Fibroblast of lung (primary cell): ENCODE results near the gene SRI. TPM values are rescaled to one million over a fixed set of nuclear protein-coding genes. Genes with fewer than 3 reads are reported as not detected.

Source experiments
- DNase-seq, 2 donors: peaks; one replicate each; pipeline versions ENCODE4 v3.0.0 to v3.0.0-alpha.2; 2010; ENCODE audit warnings: low read depth in 2 of 2
- H2AFZ ChIP-seq: 2 replicates; pipeline ENCODE4 v1.5.1; 2012; ENCODE audit warnings: low read length, control low read depth, inconsistent platforms
- H3K27ac ChIP-seq: 2 replicates; pipeline ENCODE4 v1.5.1; 2011; ENCODE audit warnings: low read length, control low read depth; ENCODE audit not compliant: insufficient read depth
- H3K27me3 ChIP-seq: 2 replicates; pipeline ENCODE4 v1.5.1; 2011; ENCODE audit warnings: mild to moderate bottlenecking, low read length; ENCODE audit not compliant: control insufficient read depth, insufficient read depth
- H3K36me3 ChIP-seq: 2 replicates; pipeline ENCODE4 v1.5.1; 2011; ENCODE audit warnings: low read length; ENCODE audit not compliant: control insufficient read depth, insufficient read depth
- H3K4me1 ChIP-seq: 2 replicates; pipeline ENCODE4 v1.5.1; 2011; ENCODE audit warnings: low read length; ENCODE audit not compliant: control insufficient read depth, insufficient read depth; ENCODE audit errors: extremely low read depth
- H3K4me2 ChIP-seq: 2 replicates; pipeline ENCODE4 v1.5.1; 2011; ENCODE audit warnings: low read length, control low read depth; ENCODE audit not compliant: insufficient read depth; ENCODE audit errors: extremely low read depth
- H3K4me3 ChIP-seq, 4 experiments: fragments of 200-600 bp in 1 of 4; sonication (generic) in 1 of 4; replicated peaks in 1 of 4; 2 replicates each; pipeline ENCODE4 v1.5.1; 2011 to 2016; ENCODE audit warnings: low read length in 4 of 4, low read depth in 3 of 4, mild to moderate bottlenecking in 3 of 4, control low read depth in 2 of 4, inconsistent platforms in 1 of 4, mixed read lengths in 1 of 4; ENCODE audit not compliant: insufficient read depth in 1 of 4; ENCODE audit errors: control extremely low read depth in 1 of 4
- H3K79me2 ChIP-seq: 2 replicates; pipeline ENCODE4 v1.5.1; 2012; ENCODE audit warnings: mild to moderate bottlenecking, low read length, inconsistent platforms; ENCODE audit not compliant: control insufficient read depth, insufficient read depth
- H3K9ac ChIP-seq: 2 replicates; pipeline ENCODE4 v1.5.1; 2011; ENCODE audit warnings: mild to moderate bottlenecking, low read length, control low read depth; ENCODE audit not compliant: insufficient read depth
- H3K9me3 ChIP-seq: 2 replicates; pipeline ENCODE4 v1.5.1; 2012; ENCODE audit warnings: low read depth, low read length; ENCODE audit not compliant: control insufficient read depth, insufficient read depth
- H4K20me1 ChIP-seq: 2 replicates; pipeline ENCODE4 v1.5.1; 2011; ENCODE audit warnings: low read length; ENCODE audit not compliant: control insufficient read depth, insufficient read depth; ENCODE audit errors: extremely low read depth
- EZH2 ChIP-seq: IDR thresholded peaks from 2 replicates; pipeline ENCODE4 v1.5.1; 2012; ENCODE audit warnings: low read length, control low read depth, mild to moderate bottlenecking; ENCODE audit errors: missing control alignments
- polyA plus RNA-seq, 2 donors: library from polyadenylated mRNA; depleted of rRNA in 1 of 2; stranded (reverse) in 1 of 2; unstranded in 1 of 2; fragments of >200 nt; gene quantifications; 2 replicates each; pipeline ENCODE4 v1.2.1, GENCODE V29; 2011 to 2012; ENCODE audit warnings: missing spikeins in 1 of 2
- total RNA-seq: library from RNA; depleted of rRNA; stranded (reverse); fragments of >200 nt; gene quantifications from 2 replicates; pipeline ENCODE4 v1.2.1, GENCODE V29; 2014
- TF ChIP-seq, protein P1 (sequence below), 2 donors: IDR thresholded peaks in 1 of 2; conservative IDR thresholded peaks in 1 of 2; 1 replicate in 1 of 2; 2 replicates in 1 of 2; pipeline ENCODE4 v1.5.1; 2011 to 2012; ENCODE audit warnings: low read length in 2 of 2, control low read depth in 1 of 2, inconsistent platforms in 1 of 2, low read depth in 1 of 2, mild to moderate bottlenecking in 1 of 2

The SRI gene
- total and polyA plus RNA-seq, 2 donors (not counting 1 experiment from before 2014, with no cell fraction given), result 75.1 to 204 TPM

- no peaks in the 10 kb centered on the region for H4K20me1 ChIP-seq
- H3K27ac ChIP-seq, result no peak overlapping the region
- H3K4me2 ChIP-seq, result no peak overlapping the region
- H3K4me1 ChIP-seq, result no peaks in the 10 kb centered on the region
- H3K79me2 ChIP-seq, result no peaks in the 10 kb centered on the region
- no peak overlapping the region for H2AFZ ChIP-seq
- no peaks in the 10 kb centered on the region for H3K27me3 ChIP-seq
- peaks cover 3% of the 10 kb centered on the region for H3K36me3 ChIP-seq
- no peak for DNase-seq
- TF ChIP-seq, protein P1, sequence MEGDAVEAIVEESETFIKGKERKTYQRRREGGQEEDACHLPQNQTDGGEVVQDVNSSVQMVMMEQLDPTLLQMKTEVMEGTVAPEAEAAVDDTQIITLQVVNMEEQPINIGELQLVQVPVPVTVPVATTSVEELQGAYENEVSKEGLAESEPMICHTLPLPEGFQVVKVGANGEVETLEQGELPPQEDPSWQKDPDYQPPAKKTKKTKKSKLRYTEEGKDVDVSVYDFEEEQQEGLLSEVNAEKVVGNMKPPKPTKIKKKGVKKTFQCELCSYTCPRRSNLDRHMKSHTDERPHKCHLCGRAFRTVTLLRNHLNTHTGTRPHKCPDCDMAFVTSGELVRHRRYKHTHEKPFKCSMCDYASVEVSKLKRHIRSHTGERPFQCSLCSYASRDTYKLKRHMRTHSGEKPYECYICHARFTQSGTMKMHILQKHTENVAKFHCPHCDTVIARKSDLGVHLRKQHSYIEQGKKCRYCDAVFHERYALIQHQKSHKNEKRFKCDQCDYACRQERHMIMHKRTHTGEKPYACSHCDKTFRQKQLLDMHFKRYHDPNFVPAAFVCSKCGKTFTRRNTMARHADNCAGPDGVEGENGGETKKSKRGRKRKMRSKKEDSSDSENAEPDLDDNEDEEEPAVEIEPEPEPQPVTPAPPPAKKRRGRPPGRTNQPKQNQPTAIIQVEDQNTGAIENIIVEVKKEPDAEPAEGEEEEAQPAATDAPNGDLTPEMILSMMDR (conservative IDR thresholded peaks at IDR 0.05 in 1 of 2, IDR thresholded peaks at IDR 0.05 in 1 of 2; ENCODE audit: low read depth in 1 of 2, low read length in 2 of 2), result no peak
- TF ChIP-seq EZH2, result no peak
- no peak overlapping the region for H3K4me3 ChIP-seq
- H3K9ac ChIP-seq, result no peak overlapping the region
- H3K9me3 ChIP-seq, result no peaks in the 10 kb centered on the region
Measured at GRCh38 chr7:88201305-88201704, 18.5 kb downstream of the SRI start.

DNA sequence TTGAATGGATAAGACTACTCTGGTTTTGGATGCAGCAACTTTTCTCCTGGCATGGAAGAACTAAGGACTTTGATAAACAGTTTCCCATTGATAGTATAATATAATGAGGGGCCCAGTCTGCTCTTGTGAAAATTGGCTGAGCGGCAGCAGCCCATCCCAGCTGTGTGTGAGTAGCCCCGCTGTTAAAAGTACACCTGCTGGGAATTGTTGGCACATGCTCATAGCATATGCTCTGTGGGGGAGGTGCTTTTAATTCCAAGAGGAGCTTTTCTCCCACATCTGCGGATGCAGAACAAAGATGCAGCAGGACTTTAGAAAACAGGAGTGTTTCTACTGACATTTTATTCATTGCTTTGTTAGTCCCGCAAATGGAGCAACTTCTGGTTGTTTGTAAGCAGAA is 19.0 kb downstream of the SRI start:
- Histone ChIP-seq H3K4me2 (no peak overlapping the region), H3K9ac (no peak overlapping the region), H2AFZ (no peak overlapping the region), H3K36me3 (peaks cover 3% of the 10 kb centered on the region), H4K20me1 (no peaks in the 10 kb centered on the region), H3K4me3 (no peak overlapping the region), H3K9me3 (no peaks in the 10 kb centered on the region), H3K27ac (no peak overlapping the region), H3K27me3 (no peaks in the 10 kb centered on the region), H3K4me1 (no peaks in the 10 kb centered on the region), H3K79me2 (no peaks in the 10 kb centered on the region)
- DNase-seq, result no peak
- TF ChIP-seq, protein P1 (conservative IDR thresholded peaks at IDR 0.05 in 1 of 2, IDR thresholded peaks at IDR 0.05 in 1 of 2; ENCODE audit: low read depth in 1 of 2, low read length in 2 of 2), result no peak
- no peak for TF ChIP-seq EZH2

GRCh38 chr7:88200261-88200660 is 19.6 kb downstream of the SRI start:
- Histone ChIP-seq H3K9me3 (no peaks in the 10 kb centered on the region), H3K79me2 (no peaks in the 10 kb centered on the region), H2AFZ (no peak overlapping the region), H3K36me3 (peaks cover 2% of the 10 kb centered on the region), H3K4me2 (no peak overlapping the region), H3K4me3 (no peak overlapping the region), H4K20me1 (no peaks in the 10 kb centered on the region), H3K27ac (no peak overlapping the region), H3K4me1 (no peaks in the 10 kb centered on the region), H3K9ac (no peak overlapping the region), H3K27me3 (no peaks in the 10 kb centered on the region)
- TF ChIP-seq EZH2, result no peak
- TF ChIP-seq, protein P1 (conservative IDR thresholded peaks at IDR 0.05 in 1 of 2, IDR thresholded peaks at IDR 0.05 in 1 of 2; ENCODE audit: low read depth in 1 of 2, low read length in 2 of 2), result no peak
- DNase-seq, result no peak
